Fibroblast of pulmonary artery (primary cell): ENCODE data around the gene CLDN19.

ENCODE experiments used
- DNase-seq: peaks from one replicate; pipeline ENCODE4 v3.0.0-alpha.2; 2010; ENCODE audit warnings: low read depth
- H3K4me3 ChIP-seq: replicated peaks from 2 replicates; pipeline ENCODE4 v1.5.1; 2011; ENCODE audit warnings: low read depth, mild to moderate bottlenecking, control low read depth, low read length, moderate library complexity
- CTCF ChIP-seq: IDR thresholded peaks from 2 replicates; pipeline ENCODE4 v1.5.1; 2011; ENCODE audit warnings: mild to moderate bottlenecking, control low read depth, low read length, inconsistent platforms; ENCODE audit errors: missing control alignments

Gene CLDN19

GRCh38 chr1:42744148-42744413 lies 4.0 kb upstream of the CLDN19 start:
- DNase-seq, result no peak
- no peak overlapping the region for H3K4me3 ChIP-seq
- TF ChIP-seq CTCF, result no peak

- H3K4me3 ChIP-seq, result no peak overlapping the region
- no peak for DNase-seq
- no peak for TF ChIP-seq CTCF
These were observed 3.5 kb upstream of the CLDN19 start for GRCh38 chr1:42743317-42744147.

GRCh38 chr1:42742617-42743316 lies 2.7 kb upstream of the CLDN19 start:
- DNase-seq, result no peak
- no peak for TF ChIP-seq CTCF
- no peak overlapping the region for H3K4me3 ChIP-seq

GRCh38 chr1:42742141-42742540 lies 2.1 kb upstream of the CLDN19 start:
- TF ChIP-seq CTCF, result no peak
- no peak for DNase-seq
- H3K4me3 ChIP-seq, result no peak overlapping the region

- DNase-seq, result no peak
- no peak for TF ChIP-seq CTCF
- H3K4me3 ChIP-seq, result no peak overlapping the region
These were observed 1.7 kb upstream of the CLDN19 start for GRCh38 chr1:42741706-42742105.

GRCh38 chr1:42740851-42741580 lies 980 bp upstream of the CLDN19 start:
- no peak for TF ChIP-seq CTCF
- no peak for DNase-seq
- H3K4me3 ChIP-seq, result no peak overlapping the region
